Cortex of kidney (tissue), 1 donor: ENCODE data around the gene CCDC137.

Experiments used
- DNase-seq: peaks from one replicate; lab custom pipeline; 2025; lab: John Stamatoyannopoulos, UW

The CCDC137 gene

GRCh38 chr17:81683208-81683583, 16.7 kb downstream of the CCDC137 start:
- DNase-seq, result no peak

GRCh38 chr17:81683584-81684441, 17.3 kb downstream of the CCDC137 start, which contains the start of the genes ARL16 and HGS:
ARL16 (minus strand) TSS chr17:81683797; CDS start chr17:81683753, 44 bp downstream.
HGS (plus strand) TSS chr17:81684011; CDS start chr17:81684067, 56 bp downstream.
- DNase-seq, result peak; percentile 84

GRCh38 chr17:81684442-81684911, 17.9 kb downstream of the CCDC137 start:
- no peak for DNase-seq

- no peak for DNase-seq
These were observed 18.6 kb downstream of the CCDC137 start for GRCh38 chr17:81685108-81685507.

- DNase-seq, result no peak
These were observed 20.1 kb downstream of the CCDC137 start for GRCh38 chr17:81686614-81687013.

- no peak for DNase-seq
These were observed 21.4 kb downstream of the CCDC137 start for GRCh38 chr17:81687770-81688541.

- DNase-seq, result no peak
These were observed 22.1 kb downstream of the CCDC137 start for GRCh38 chr17:81688616-81689015.

GRCh38 chr17:81690066-81690465, 23.5 kb downstream of the CCDC137 start:
- DNase-seq, result no peak

GRCh38 chr17:81690549-81690948, 24.0 kb downstream of the CCDC137 start:
- no peak for DNase-seq

GRCh38 chr17:81691196-81691595, 24.7 kb downstream of the CCDC137 start:
- DNase-seq, result no peak

- no peak for DNase-seq
These were observed 25.1 kb downstream of the CCDC137 start for GRCh38 chr17:81691608-81692007.

GRCh38 chr17:81693509-81694210, 27.1 kb downstream of the CCDC137 start:
- DNase-seq, result no peak

GRCh38 chr17:81694810-81695209, 28.3 kb downstream of the CCDC137 start:
- no peak for DNase-seq

GRCh38 chr17:81695211-81695610, 28.7 kb downstream of the CCDC137 start:
- DNase-seq, result no peak

- DNase-seq, result no peak
These were observed 29.3 kb downstream of the CCDC137 start for GRCh38 chr17:81695801-81696200.

- DNase-seq, result no peak
These were observed 29.8 kb downstream of the CCDC137 start for GRCh38 chr17:81696218-81696941.

GRCh38 chr17:81697261-81698044, 30.9 kb downstream of the CCDC137 start:
- no peak for DNase-seq

GRCh38 chr17:81700353-81701287, 34.1 kb downstream of the CCDC137 start:
- DNase-seq, result no peak

GRCh38 chr17:81701288-81702071, 34.9 kb downstream of the CCDC137 start:
- no peak for DNase-seq
